SK-N-SH treated with all-trans-retinoic acid at 6 μM for 48 hours (cell line): ENCODE measurements around the gene EHBP1.

Experiments
- PATZ1 ChIP-seq: fragments of 250-450 bp; sonication (Bioruptor Pico); IDR thresholded peaks from 2 replicates; pipeline ENCODE4 v1.8.0; 2020; ENCODE audit warnings: mild to moderate bottlenecking, moderate library complexity, borderline replicate concordance
- RARB ChIP-seq: fragments of 250-450 bp; sonication (Bioruptor Pico); IDR thresholded peaks from 2 replicates; pipeline ENCODE4 v1.8.0; 2021; ENCODE audit warnings: mild to moderate bottlenecking, moderate library complexity
- TCF4 ChIP-seq: fragments of 250-450 bp; sonication (Bioruptor Pico); IDR thresholded peaks from 2 replicates; pipeline ENCODE4 v1.8.0; 2021; ENCODE audit warnings: mild to moderate bottlenecking, moderate library complexity, borderline replicate concordance
- TSHZ2 ChIP-seq: fragments of 250-450 bp; sonication (Bioruptor Pico); IDR thresholded peaks from 2 replicates; pipeline ENCODE4 v1.5.0; 2020; ENCODE audit warnings: mild to moderate bottlenecking, moderate library complexity
- ZFP3 ChIP-seq: fragments of 250-450 bp; sonication (Bioruptor Pico); IDR thresholded peaks from 2 replicates; pipeline ENCODE4 v1.5.0; 2020; ENCODE audit warnings: mild to moderate bottlenecking, moderate library complexity
- ZFP30 ChIP-seq: fragments of 450-650 bp; formaldehyde crosslinking; IDR thresholded peaks from 2 replicates; pipeline ENCODE4 v1.5.0; 2022; ENCODE audit warnings: mild to moderate bottlenecking, moderate library complexity
- ZNF565 ChIP-seq: fragments of 450-650 bp; formaldehyde crosslinking; conservative IDR thresholded peaks from 2 replicates; pipeline ENCODE4 v1.5.0; 2020; ENCODE audit warnings: low read depth, mild to moderate bottlenecking, moderate library complexity
- ZNF8 ChIP-seq: fragments of 450-650 bp; formaldehyde crosslinking; IDR thresholded peaks from 2 replicates; pipeline ENCODE4 v1.5.0; 2020; ENCODE audit warnings: mild to moderate bottlenecking, moderate library complexity

- TF ChIP-seq RARB (CRISPR knock-in tag) (no peak), ZNF565 (CRISPR knock-in tag) (no peak), TSHZ2 (CRISPR knock-in tag) (no peak), ZNF8 (no peak), PATZ1 (CRISPR knock-in tag) (no peak), ZFP3 (CRISPR knock-in tag) (no peak), TCF4 (CRISPR knock-in tag) (no peak), ZFP30 (no peak)
Measured at GRCh38 chr2:63040586-63040985, 335.1 kb downstream of the EHBP1 start.
